Activated naive CD8-positive, alpha-beta T cell treated with anti-CD3 and anti-CD28 coated beads for 36 hours (primary cell): ENCODE measurements around the gene SNX33. TPM values are rescaled to one million over a fixed set of nuclear protein-coding genes. Genes with fewer than 3 reads are reported as not detected.

Source experiments
- DNase-seq: peaks from one replicate; pipeline ENCODE4 v3.0.0; 2021
- H3K27ac Mint-ChIP-seq: one replicate; pipeline ENCODE4 v1.8.0; 2022; ENCODE audit warnings: mild to moderate bottlenecking, moderate library complexity, mixed read lengths
- H3K27me3 Mint-ChIP-seq: one replicate; pipeline ENCODE4 v1.8.0; 2022; ENCODE audit warnings: mild to moderate bottlenecking, mixed read lengths
- H3K36me3 Mint-ChIP-seq: one replicate; pipeline ENCODE4 v1.8.0; 2021; ENCODE audit warnings: mild to moderate bottlenecking, mixed read lengths
- H3K4me1 Mint-ChIP-seq: one replicate; pipeline ENCODE4 v1.8.0; 2021; ENCODE audit warnings: mixed read lengths
- H3K4me3 Mint-ChIP-seq: one replicate; pipeline ENCODE4 v1.8.0; 2022; ENCODE audit warnings: mild to moderate bottlenecking, moderate library complexity, mixed read lengths
- H3K9me3 Mint-ChIP-seq: one replicate; pipeline ENCODE4 v1.8.0; 2022; ENCODE audit warnings: mixed read lengths
- total RNA-seq, 2 experiments: library from RNA; stranded (reverse); gene quantifications; one replicate each; pipeline ENCODE4 v1.2.3, GENCODE V29; 2021

The SNX33 gene
- total RNA-seq, 2 experiments from 2014 or later: 2.6 to 3.3 TPM

- DNase-seq: no peak
- peak overlapping the region; percentile 87 for H3K4me3 Mint-ChIP-seq
- H3K9me3 Mint-ChIP-seq: no peaks in the 10 kb centered on the region
- peaks cover 23% of the 10 kb centered on the region for H3K4me1 Mint-ChIP-seq
- H3K27ac Mint-ChIP-seq: no peak overlapping the region
- H3K27me3 Mint-ChIP-seq: no peaks in the 10 kb centered on the region
- peaks cover 25% of the 10 kb centered on the region for H3K36me3 Mint-ChIP-seq
Measured at GRCh38 chr15:75637245-75638009, 10.3 kb upstream of the SNX33 start.

- peaks cover 23% of the 10 kb centered on the region for H3K4me1 Mint-ChIP-seq
- peak overlapping the region; percentile 87 for H3K4me3 Mint-ChIP-seq
- H3K27ac Mint-ChIP-seq: peak overlapping the region; percentile 96
- no peaks in the 10 kb centered on the region for H3K9me3 Mint-ChIP-seq
- H3K36me3 Mint-ChIP-seq: peaks cover 25% of the 10 kb centered on the region
- no peaks in the 10 kb centered on the region for H3K27me3 Mint-ChIP-seq
- no peak for DNase-seq
Measured at GRCh38 chr15:75639191-75639708, 8.5 kb upstream of the SNX33 start.

GRCh38 chr15:75639709-75640482 is 7.8 kb upstream of the SNX33 start, which contains the start of gene IMP3:
IMP3 (minus strand) TSS chr15:75640224; CDS start chr15:75640168, 56 bp downstream.
- H3K4me3 Mint-ChIP-seq: peak within 1 kb of the TSS; percentile 87
- peak within 1 kb of the TSS; percentile 96 for H3K27ac Mint-ChIP-seq
- H3K4me1 Mint-ChIP-seq: peaks cover 23% of the 10 kb centered on the region
- H3K9me3 Mint-ChIP-seq: no peaks in the 10 kb centered on the region
- H3K36me3 Mint-ChIP-seq: peaks cover 25% of the 10 kb centered on the region
- H3K27me3 Mint-ChIP-seq: no peaks in the 10 kb centered on the region
- peak; percentile 94 for DNase-seq

GRCh38 chr15:75640483-75641178 is 7.1 kb upstream of the SNX33 start:
- Mint-ChIP-seq H3K4me1 (peaks cover 23% of the 10 kb centered on the region), H3K4me3 (peak overlapping the region; percentile 87), H3K36me3 (peaks cover 25% of the 10 kb centered on the region), H3K9me3 (no peaks in the 10 kb centered on the region), H3K27ac (peak overlapping the region; percentile 96), H3K27me3 (no peaks in the 10 kb centered on the region)
- peak; percentile 42 for DNase-seq

GRCh38 chr15:75641179-75641503 is 6.6 kb upstream of the SNX33 start:
- Mint-ChIP-seq H3K4me3 (peak overlapping the region; percentile 87), H3K27ac (peak overlapping the region; percentile 96), H3K36me3 (peaks cover 22% of the 10 kb centered on the region), H3K4me1 (peaks cover 22% of the 10 kb centered on the region), H3K27me3 (no peaks in the 10 kb centered on the region), H3K9me3 (no peaks in the 10 kb centered on the region)
- no peak for DNase-seq

- Mint-ChIP-seq H3K36me3 (peaks cover 22% of the 10 kb centered on the region), H3K27me3 (no peaks in the 10 kb centered on the region), H3K27ac (no peak overlapping the region), H3K9me3 (no peaks in the 10 kb centered on the region), H3K4me3 (no peak overlapping the region), H3K4me1 (peaks cover 25% of the 10 kb centered on the region)
- DNase-seq: no peak
Measured at GRCh38 chr15:75641603-75642002, 6.1 kb upstream of the SNX33 start.

- DNase-seq: no peak
- Mint-ChIP-seq H3K4me3 (no peak overlapping the region), H3K36me3 (peaks cover 1% of the 10 kb centered on the region), H3K4me1 (peaks cover 17% of the 10 kb centered on the region), H3K9me3 (no peaks in the 10 kb centered on the region), H3K27me3 (no peaks in the 10 kb centered on the region), H3K27ac (no peak overlapping the region)
Measured at GRCh38 chr15:75644376-75644775, 3.3 kb upstream of the SNX33 start.

- no peaks in the 10 kb centered on the region for H3K9me3 Mint-ChIP-seq
- no peaks in the 10 kb centered on the region for H3K27me3 Mint-ChIP-seq
- H3K4me1 Mint-ChIP-seq: peaks cover 23% of the 10 kb centered on the region
- no peaks in the 10 kb centered on the region for H3K36me3 Mint-ChIP-seq
- peak overlapping the region; percentile 40 for H3K27ac Mint-ChIP-seq
- peak overlapping the region; percentile 87 for H3K4me3 Mint-ChIP-seq
- no peak for DNase-seq
Measured at GRCh38 chr15:75646112-75646943, 1.4 kb upstream of the SNX33 start.

- H3K4me3 Mint-ChIP-seq: peak overlapping the region; percentile 87
- peaks cover 28% of the 10 kb centered on the region for H3K4me1 Mint-ChIP-seq
- H3K27ac Mint-ChIP-seq: peak overlapping the region; percentile 73
- H3K36me3 Mint-ChIP-seq: no peaks in the 10 kb centered on the region
- H3K9me3 Mint-ChIP-seq: no peaks in the 10 kb centered on the region
- no peak for DNase-seq
- no peaks in the 10 kb centered on the region for H3K27me3 Mint-ChIP-seq
Measured at GRCh38 chr15:75646944-75647364, 758 bp upstream of the SNX33 start.

- Mint-ChIP-seq H3K36me3 (no peaks in the 10 kb centered on the region), H3K27me3 (no peaks in the 10 kb centered on the region), H3K4me1 (peaks cover 30% of the 10 kb centered on the region), H3K9me3 (no peaks in the 10 kb centered on the region), H3K4me3 (peak overlapping the region; percentile 80), H3K27ac (no peak overlapping the region)
- no peak for DNase-seq
Measured at GRCh38 chr15:75648156-75649000, 666 bp downstream of the SNX33 start.

- no peaks in the 10 kb centered on the region for H3K36me3 Mint-ChIP-seq
- no peak for DNase-seq
- peaks cover 30% of the 10 kb centered on the region for H3K4me1 Mint-ChIP-seq
- H3K27ac Mint-ChIP-seq: no peak overlapping the region
- H3K9me3 Mint-ChIP-seq: no peaks in the 10 kb centered on the region
- H3K4me3 Mint-ChIP-seq: peak overlapping the region; percentile 50
- H3K27me3 Mint-ChIP-seq: no peaks in the 10 kb centered on the region
Measured at GRCh38 chr15:75649045-75649761, 1.5 kb downstream of the SNX33 start.

GRCh38 chr15:75649848-75650247 is 2.1 kb downstream of the SNX33 start:
- Mint-ChIP-seq H3K27ac (no peak overlapping the region), H3K27me3 (no peaks in the 10 kb centered on the region), H3K4me1 (peaks cover 30% of the 10 kb centered on the region), H3K4me3 (no peak overlapping the region), H3K9me3 (no peaks in the 10 kb centered on the region), H3K36me3 (no peaks in the 10 kb centered on the region)
- no peak for DNase-seq
